C4-2B (cell line): ENCODE measurements around the gene CYYR1.

Source experiments
- H3K27ac ChIP-seq: fragments of 450-650 bp; 2 replicates; pipeline ENCODE4 v1.5.1; 2017
- CTCF ChIP-seq: fragments of 450-650 bp; conservative IDR thresholded peaks from 2 replicates; pipeline ENCODE4 v1.5.1; 2017; ENCODE audit warnings: mild to moderate bottlenecking
- ZFX ChIP-seq: fragments of 450-650 bp; IDR thresholded peaks from 2 replicates; pipeline ENCODE4 v1.6.1; 2017

The CYYR1 gene

DNA sequence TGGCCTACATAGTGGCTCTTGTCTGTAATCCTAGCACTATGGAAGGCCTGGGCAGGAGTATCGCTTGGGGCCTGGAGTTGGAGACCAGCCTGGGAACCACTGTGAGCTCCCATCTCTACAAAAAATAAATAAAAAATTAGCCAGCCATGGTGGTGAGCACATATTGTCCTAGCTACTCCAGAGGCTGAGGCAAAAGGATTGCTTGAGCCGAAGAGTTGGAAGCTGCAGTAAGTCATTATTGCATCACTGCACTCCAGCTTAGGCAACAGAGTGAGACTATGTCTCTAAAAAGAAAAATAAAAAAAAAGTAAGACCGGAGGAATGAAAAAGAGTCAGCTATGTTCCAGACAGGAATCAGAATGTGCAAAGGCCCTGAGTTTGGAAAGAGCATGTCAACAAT is 115.3 kb downstream of the CYYR1 start:
- TF ChIP-seq ZFX (no peak), CTCF (no peak)
- H3K27ac ChIP-seq = no peak overlapping the region

DNA sequence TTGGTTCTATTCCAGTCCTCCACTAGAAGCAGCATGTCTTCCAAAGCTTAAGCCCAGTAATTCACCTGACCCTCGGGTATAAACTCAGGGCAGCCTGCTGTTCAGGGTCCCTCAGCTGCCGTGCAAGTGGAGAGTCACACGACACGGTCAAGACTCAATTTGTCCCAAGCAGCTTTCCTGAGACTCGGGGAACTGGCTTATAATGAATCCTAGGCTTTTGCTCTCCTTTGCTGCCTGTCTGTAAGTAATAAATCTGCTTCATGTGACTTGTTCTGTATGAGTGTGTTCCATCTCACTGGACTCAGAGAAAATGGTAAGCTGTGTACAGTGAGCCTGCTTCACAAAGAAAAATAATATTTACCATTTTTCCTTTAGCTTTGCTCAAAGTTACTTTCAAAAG is 119.8 kb downstream of the CYYR1 start:
- no peak overlapping the region for H3K27ac ChIP-seq
- TF ChIP-seq CTCF (no peak), ZFX (no peak)

- TF ChIP-seq ZFX (no peak), CTCF (no peak)
Measured at GRCh38 chr21:26451081-26451740, 121.9 kb downstream of the CYYR1 start.

DNA sequence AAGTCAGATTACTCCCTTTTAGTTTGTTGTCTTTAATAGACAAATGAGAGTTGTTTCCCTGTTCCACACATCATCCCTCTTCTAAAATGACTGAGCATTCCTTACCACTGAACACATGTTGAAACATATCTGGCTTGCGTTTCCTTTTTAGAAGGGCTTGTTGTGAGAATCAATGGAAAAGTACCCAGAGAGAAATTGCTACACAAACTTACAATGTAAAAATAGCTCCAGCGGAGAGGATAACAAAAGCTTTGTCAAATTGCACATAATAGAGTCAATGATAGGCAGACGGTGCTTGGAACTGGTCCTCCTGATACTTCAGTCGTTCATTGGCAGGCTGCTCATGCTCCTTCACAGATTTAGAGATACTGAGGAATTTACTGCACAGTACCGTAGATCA is 123.9 kb downstream of the CYYR1 start:
- H3K27ac ChIP-seq = no peak overlapping the region
- TF ChIP-seq CTCF (no peak), ZFX (no peak)

More at GRCh38 chr21:26451081-26451740, 121.9 kb downstream of the CYYR1 start:
- H3K27ac ChIP-seq = no peak overlapping the region

- TF ChIP-seq CTCF (no peak), ZFX (no peak)
Measured at GRCh38 chr21:26448751-26449150, 124.3 kb downstream of the CYYR1 start.

DNA sequence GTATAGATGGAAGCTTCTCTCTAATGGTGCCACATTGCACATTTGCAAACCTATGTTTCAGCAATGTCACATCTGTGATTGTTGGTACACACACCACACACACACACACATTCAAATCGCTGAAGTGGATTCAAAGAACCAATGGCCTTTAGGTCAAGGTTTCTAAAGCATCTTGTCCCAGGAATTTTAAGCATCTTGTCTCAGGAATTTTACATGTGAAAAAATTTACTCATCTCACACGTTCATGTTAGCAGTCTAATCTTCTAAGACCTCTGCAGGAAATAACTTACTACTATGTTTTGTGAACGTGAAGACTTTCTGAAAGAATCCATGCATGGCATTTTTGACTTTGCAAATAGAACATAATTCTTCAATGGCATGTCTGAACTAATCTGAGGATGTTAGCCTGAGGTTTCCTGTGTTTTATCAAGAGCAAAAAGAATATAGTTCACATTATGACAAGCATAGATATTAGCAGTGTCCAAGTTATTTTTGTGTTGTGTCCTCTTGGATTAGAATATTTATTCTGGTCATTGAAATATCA is 125.1 kb downstream of the CYYR1 start:
- TF ChIP-seq CTCF (no peak), ZFX (no peak)
- no peak overlapping the region for H3K27ac ChIP-seq

More at GRCh38 chr21:26448751-26449150, 124.3 kb downstream of the CYYR1 start:
- no peak overlapping the region for H3K27ac ChIP-seq

- no peak for TF ChIP-seq CTCF
- H3K27ac ChIP-seq = no peak overlapping the region
Measured at GRCh38 chr21:26445440-26445839, 127.6 kb downstream of the CYYR1 start.
